Activated CD8-positive, alpha-beta memory T cell treated with anti-CD3 and anti-CD28 coated beads, Interleukin-2, amount 10 ng/mL, durations not matched to agents 7 days and 5 days (primary cell): ENCODE data around the gene IL12A. TPM values are rescaled to one million over a fixed set of nuclear protein-coding genes. Genes with fewer than 3 reads are reported as not detected.
A peak's percentile ranks its signal among the peaks of the same experiment; 100 is the strongest.

Experiments
- ATAC-seq: fragments of 150-1000 bp; cut with Tn5 transposase; one replicate; pipeline ENCODE4 v1.10.0; 2021; ENCODE audit warnings: moderate library complexity
- CTCF ChIA-PET: fragments of 350-600 bp; sonication (Branson Sonifier 250); formaldehyde crosslinking; loops from one replicate; lab custom pipeline; 2021; ENCODE audit warnings: antibody characterized with exemption; lab: Charles Lee
- DNase-seq: peaks from one replicate; pipeline ENCODE4 v3.0.0-alpha.2; 2020
- H3K27ac Mint-ChIP-seq: one replicate; pipeline ENCODE4 v1.8.0; 2021; ENCODE audit warnings: mild to moderate bottlenecking, mixed read lengths
- H3K27me3 Mint-ChIP-seq: one replicate; pipeline ENCODE4 v1.8.0; 2021; ENCODE audit warnings: mixed read lengths
- H3K36me3 Mint-ChIP-seq: one replicate; pipeline ENCODE4 v1.8.0; 2021; ENCODE audit warnings: mild to moderate bottlenecking, mixed read lengths
- H3K4me1 Mint-ChIP-seq: one replicate; pipeline ENCODE4 v1.8.0; 2021; ENCODE audit warnings: mixed read lengths
- H3K4me3 Mint-ChIP-seq: one replicate; pipeline ENCODE4 v1.8.0; 2021; ENCODE audit warnings: mild to moderate bottlenecking, moderate library complexity, mixed read lengths
- H3K9me3 Mint-ChIP-seq: one replicate; pipeline ENCODE4 v1.8.0; 2022; ENCODE audit warnings: low read depth, mixed read lengths
- total RNA-seq, 2 experiments: library from RNA; stranded (reverse); gene quantifications; one replicate each; pipeline ENCODE4 v1.2.3, GENCODE V29; 2021

IL12A gene
- total RNA-seq, 2 experiments from 2014 or later = 0.63 to 1.4 TPM

- no peak overlapping the region for H3K27ac Mint-ChIP-seq
- H3K27me3 Mint-ChIP-seq = peaks cover 5% of the 10 kb centered on the region
- no peaks in the 10 kb centered on the region for H3K9me3 Mint-ChIP-seq
- peaks cover 18% of the 10 kb centered on the region for H3K4me1 Mint-ChIP-seq
- ATAC-seq = no peak
- no peaks in the 10 kb centered on the region for H3K36me3 Mint-ChIP-seq
- no peak overlapping the region for H3K4me3 Mint-ChIP-seq
- no peak for DNase-seq
- CTCF ChIA-PET = interaction anchor here (1.8 to 8.2 kb wide), 3 partner anchors 13 to 115 kb away, joined by 4 to 128 read pairs (median 74); partner anchors contain the start of gene IL12A
Observed at GRCh38 chr3:160001148-160001760, 12.6 kb downstream of the IL12A start.

GRCh38 chr3:160001850-160002623, 13.4 kb downstream of the IL12A start:
- no peak for DNase-seq
- no peak for ATAC-seq
- Mint-ChIP-seq H3K4me1 (peaks cover 24% of the 10 kb centered on the region), H3K27ac (no peak overlapping the region), H3K9me3 (no peaks in the 10 kb centered on the region), H3K4me3 (no peak overlapping the region), H3K27me3 (peaks cover 5% of the 10 kb centered on the region), H3K36me3 (no peaks in the 10 kb centered on the region)
- CTCF ChIA-PET = interaction anchor here (1.5 to 8.2 kb wide), 5 partner anchors 13 to 116 kb away, joined by 3 to 128 read pairs (median 5); partner anchors contain the start of gene IL12A

- CTCF ChIA-PET = interaction anchor here (1.1 to 8.2 kb wide), 7 partner anchors 8 to 118 kb away, joined by 3 to 128 read pairs (median 5); partner anchors contain the start of gene IL12A
- H3K27ac Mint-ChIP-seq = no peak overlapping the region
- peak; percentile 84 for ATAC-seq
- H3K36me3 Mint-ChIP-seq = no peaks in the 10 kb centered on the region
- peaks cover 24% of the 10 kb centered on the region for H3K4me1 Mint-ChIP-seq
- H3K27me3 Mint-ChIP-seq = peaks cover 5% of the 10 kb centered on the region
- H3K9me3 Mint-ChIP-seq = no peaks in the 10 kb centered on the region
- H3K4me3 Mint-ChIP-seq = no peak overlapping the region
- peak; percentile 66 for DNase-seq
Observed at GRCh38 chr3:160003520-160004128, 15.0 kb downstream of the IL12A start.

- H3K4me1 Mint-ChIP-seq = peaks cover 30% of the 10 kb centered on the region
- H3K27me3 Mint-ChIP-seq = peaks cover 5% of the 10 kb centered on the region
- CTCF ChIA-PET = interaction anchor here (0.7 to 8.2 kb wide), 9 partner anchors 10 to 745 kb away, joined by 3 to 128 read pairs (median 7); partner anchors contain the start of gene IL12A
- ATAC-seq = no peak
- no peaks in the 10 kb centered on the region for H3K36me3 Mint-ChIP-seq
- DNase-seq = no peak
- H3K4me3 Mint-ChIP-seq = no peak overlapping the region
- no peaks in the 10 kb centered on the region for H3K9me3 Mint-ChIP-seq
- no peak overlapping the region for H3K27ac Mint-ChIP-seq
Observed at GRCh38 chr3:160005004-160005403, 16.4 kb downstream of the IL12A start.

GRCh38 chr3:160006282-160007163, 17.9 kb downstream of the IL12A start:
- ATAC-seq = peak; percentile 56
- DNase-seq = no peak
- peak overlapping the region; percentile 3 for H3K27ac Mint-ChIP-seq

GRCh38 chr3:160008961-160009360, 20.3 kb downstream of the IL12A start:
- no peaks in the 10 kb centered on the region for H3K36me3 Mint-ChIP-seq
- ATAC-seq (no peak), DNase-seq (no peak)
- CTCF ChIA-PET = interaction anchor here (1.0 to 1.5 kb wide), 3 partner anchors 12 to 124 kb away, joined by 4 to 6 read pairs (median 4); partner anchors contain the start of gene IL12A
- no peaks in the 10 kb centered on the region for H3K9me3 Mint-ChIP-seq
- no peak overlapping the region for H3K4me3 Mint-ChIP-seq
- no peaks in the 10 kb centered on the region for H3K27me3 Mint-ChIP-seq
- no peak overlapping the region for H3K27ac Mint-ChIP-seq
- H3K4me1 Mint-ChIP-seq = peaks cover 54% of the 10 kb centered on the region

More at GRCh38 chr3:160006282-160007163, 17.9 kb downstream of the IL12A start:
- no peaks in the 10 kb centered on the region for H3K36me3 Mint-ChIP-seq
- H3K9me3 Mint-ChIP-seq = no peaks in the 10 kb centered on the region
- CTCF ChIA-PET = interaction anchor here (0.6 to 8.2 kb wide), 14 partner anchors 8 to 288 kb away, joined by 3 to 128 read pairs (median 5); partner anchors contain the start of gene IL12A
- peaks cover 39% of the 10 kb centered on the region for H3K4me1 Mint-ChIP-seq
- H3K4me3 Mint-ChIP-seq = no peak overlapping the region
- peaks cover under 1% of the 10 kb centered on the region for H3K27me3 Mint-ChIP-seq

- ATAC-seq (no peak), DNase-seq (no peak)
- Mint-ChIP-seq H3K4me1 (peaks cover 54% of the 10 kb centered on the region), H3K36me3 (no peaks in the 10 kb centered on the region), H3K4me3 (no peak overlapping the region), H3K9me3 (no peaks in the 10 kb centered on the region), H3K27me3 (no peaks in the 10 kb centered on the region), H3K27ac (no peak overlapping the region)
- CTCF ChIA-PET = interaction anchor here (1.2 to 1.5 kb wide), 2 partner anchors 21 to 125 kb away, joined by 4 to 6 read pairs; partner anchors contain the start of gene IL12A
Observed at GRCh38 chr3:160009525-160009924, 20.9 kb downstream of the IL12A start.

GRCh38 chr3:160010578-160010977, 21.9 kb downstream of the IL12A start:
- DNase-seq (no peak), ATAC-seq (no peak)
- H3K9me3 Mint-ChIP-seq = no peaks in the 10 kb centered on the region
- no peak overlapping the region for H3K27ac Mint-ChIP-seq
- H3K4me1 Mint-ChIP-seq = peaks cover 52% of the 10 kb centered on the region
- no peak overlapping the region for H3K4me3 Mint-ChIP-seq
- H3K27me3 Mint-ChIP-seq = no peaks in the 10 kb centered on the region
- H3K36me3 Mint-ChIP-seq = no peaks in the 10 kb centered on the region
- CTCF ChIA-PET = interaction anchor here (0.9 to 3.3 kb wide), 4 partner anchors 21 to 126 kb away, joined by 4 to 16 read pairs (median 12); partner anchors contain the start of gene IL12A

- DNase-seq = no peak
- Mint-ChIP-seq H3K4me1 (peaks cover 44% of the 10 kb centered on the region), H3K27ac (peak overlapping the region; percentile 74), H3K4me3 (no peak overlapping the region), H3K36me3 (peaks cover 4% of the 10 kb centered on the region), H3K9me3 (no peaks in the 10 kb centered on the region), H3K27me3 (no peaks in the 10 kb centered on the region)
- peak; percentile 81 for ATAC-seq
- CTCF ChIA-PET = interaction anchor here (0.7 to 3.3 kb wide), 5 partner anchors 17 to 127 kb away, joined by 3 to 16 read pairs (median 10); partner anchors contain the start of gene IL12A
Observed at GRCh38 chr3:160012108-160012507, 23.5 kb downstream of the IL12A start.

- Mint-ChIP-seq H3K27ac (no peak overlapping the region), H3K9me3 (no peaks in the 10 kb centered on the region), H3K36me3 (peaks cover 4% of the 10 kb centered on the region), H3K4me3 (no peak overlapping the region), H3K4me1 (peaks cover 27% of the 10 kb centered on the region), H3K27me3 (peaks cover 10% of the 10 kb centered on the region)
- ATAC-seq (no peak), DNase-seq (no peak)
- CTCF ChIA-PET = interaction anchor here (1.6 to 2.1 kb wide), 2 partner anchors 10 kb away, joined by 5 to 7 read pairs; no protein-coding TSS in a partner anchor
Observed at GRCh38 chr3:160016972-160017371, 28.3 kb downstream of the IL12A start.

GRCh38 chr3:160018959-160019358, 30.3 kb downstream of the IL12A start:
- Mint-ChIP-seq H3K9me3 (no peaks in the 10 kb centered on the region), H3K4me1 (peaks cover 14% of the 10 kb centered on the region), H3K4me3 (no peak overlapping the region), H3K27ac (no peak overlapping the region), H3K36me3 (peaks cover 4% of the 10 kb centered on the region), H3K27me3 (peaks cover 13% of the 10 kb centered on the region)
- CTCF ChIA-PET = no interaction called here
- ATAC-seq (no peak), DNase-seq (no peak)

GRCh38 chr3:160020057-160020711, 31.5 kb downstream of the IL12A start:
- CTCF ChIA-PET = interaction anchor here (0.9 to 1.5 kb wide), 2 partner anchors 10 to 14 kb away, joined by 3 to 4 read pairs; no protein-coding TSS in a partner anchor
- no peak for ATAC-seq

More at GRCh38 chr3:160020057-160020711, 31.5 kb downstream of the IL12A start:
- peaks cover 13% of the 10 kb centered on the region for H3K27me3 Mint-ChIP-seq
- H3K4me3 Mint-ChIP-seq = no peak overlapping the region
- no peaks in the 10 kb centered on the region for H3K9me3 Mint-ChIP-seq
- no peak for DNase-seq
- H3K27ac Mint-ChIP-seq = no peak overlapping the region
- H3K4me1 Mint-ChIP-seq = peaks cover 10% of the 10 kb centered on the region
- peaks cover 6% of the 10 kb centered on the region for H3K36me3 Mint-ChIP-seq
